ENCODE data around the gene ATP7A.

GRCh38 chrX:77969538-77969937, 59.0 kb downstream of the ATP7A start, which contains the start of gene PGAM4:
- no peak for TF ChIP-seq EZH2 (IDR thresholded peaks at IDR 0.05)
- TF ChIP-seq, protein P1, sequence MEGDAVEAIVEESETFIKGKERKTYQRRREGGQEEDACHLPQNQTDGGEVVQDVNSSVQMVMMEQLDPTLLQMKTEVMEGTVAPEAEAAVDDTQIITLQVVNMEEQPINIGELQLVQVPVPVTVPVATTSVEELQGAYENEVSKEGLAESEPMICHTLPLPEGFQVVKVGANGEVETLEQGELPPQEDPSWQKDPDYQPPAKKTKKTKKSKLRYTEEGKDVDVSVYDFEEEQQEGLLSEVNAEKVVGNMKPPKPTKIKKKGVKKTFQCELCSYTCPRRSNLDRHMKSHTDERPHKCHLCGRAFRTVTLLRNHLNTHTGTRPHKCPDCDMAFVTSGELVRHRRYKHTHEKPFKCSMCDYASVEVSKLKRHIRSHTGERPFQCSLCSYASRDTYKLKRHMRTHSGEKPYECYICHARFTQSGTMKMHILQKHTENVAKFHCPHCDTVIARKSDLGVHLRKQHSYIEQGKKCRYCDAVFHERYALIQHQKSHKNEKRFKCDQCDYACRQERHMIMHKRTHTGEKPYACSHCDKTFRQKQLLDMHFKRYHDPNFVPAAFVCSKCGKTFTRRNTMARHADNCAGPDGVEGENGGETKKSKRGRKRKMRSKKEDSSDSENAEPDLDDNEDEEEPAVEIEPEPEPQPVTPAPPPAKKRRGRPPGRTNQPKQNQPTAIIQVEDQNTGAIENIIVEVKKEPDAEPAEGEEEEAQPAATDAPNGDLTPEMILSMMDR (IDR thresholded peaks at IDR 0.05) = no peak
